Measurements from ENCODE around the gene PARD3B.

Gene PARD3B

GRCh38 chr2:204772546-204772945 is 227.3 kb downstream of the PARD3B start:
- Mint-ChIP-seq H3K27me3 (no peaks in the 10 kb centered on the region), H3K36me3 (ENCODE audit: low read depth) (no peaks in the 10 kb centered on the region), H3K9me3 (peaks cover 9% of the 10 kb centered on the region), H3K27ac (no peak overlapping the region), H3K4me1 (ENCODE audit: low read depth) (peaks cover 6% of the 10 kb centered on the region), H3K4me3 (no peak overlapping the region)
- intact Hi-C loops (cut with micrococcal nuclease) = no loop called here

- no peak overlapping the region for H3K4me3 Mint-ChIP-seq
- H3K27me3 Mint-ChIP-seq = no peaks in the 10 kb centered on the region
- no peak overlapping the region for H3K27ac Mint-ChIP-seq
- intact Hi-C loops (cut with micrococcal nuclease) = no loop called here
- H3K9me3 Mint-ChIP-seq = peaks cover 24% of the 10 kb centered on the region
- H3K36me3 Mint-ChIP-seq (ENCODE audit: low read depth) = no peaks in the 10 kb centered on the region
- peaks cover 6% of the 10 kb centered on the region for H3K4me1 Mint-ChIP-seq (ENCODE audit: low read depth)
Measured at GRCh38 chr2:204775766-204776165, 230.5 kb downstream of the PARD3B start.

- Mint-ChIP-seq H3K27ac (no peak overlapping the region), H3K36me3 (ENCODE audit: low read depth) (no peaks in the 10 kb centered on the region), H3K4me3 (no peak overlapping the region), H3K27me3 (no peaks in the 10 kb centered on the region), H3K4me1 (ENCODE audit: low read depth) (peaks cover 6% of the 10 kb centered on the region), H3K9me3 (peaks cover 24% of the 10 kb centered on the region)
- intact Hi-C loops (cut with micrococcal nuclease) = no loop called here
Measured at GRCh38 chr2:204776781-204777559, 231.7 kb downstream of the PARD3B start.

- H3K27me3 Mint-ChIP-seq = no peaks in the 10 kb centered on the region
- H3K9me3 Mint-ChIP-seq = peaks cover 14% of the 10 kb centered on the region
- no peak overlapping the region for H3K4me3 Mint-ChIP-seq
Measured at GRCh38 chr2:204779771-204780170, 234.5 kb downstream of the PARD3B start.

GRCh38 chr2:204781941-204782340 is 236.7 kb downstream of the PARD3B start:
- H3K4me3 Mint-ChIP-seq = no peak overlapping the region
- H3K27ac Mint-ChIP-seq = no peak overlapping the region
- intact Hi-C loops (cut with micrococcal nuclease) = no loop called here
- no peaks in the 10 kb centered on the region for H3K36me3 Mint-ChIP-seq (ENCODE audit: low read depth)
- no peaks in the 10 kb centered on the region for H3K27me3 Mint-ChIP-seq
- H3K4me1 Mint-ChIP-seq (ENCODE audit: low read depth) = peaks cover under 1% of the 10 kb centered on the region
- H3K9me3 Mint-ChIP-seq = peaks cover 23% of the 10 kb centered on the region

More at GRCh38 chr2:204779771-204780170, 234.5 kb downstream of the PARD3B start:
- no peak overlapping the region for H3K27ac Mint-ChIP-seq
- intact Hi-C loops (cut with micrococcal nuclease) = no loop called here
- no peaks in the 10 kb centered on the region for H3K36me3 Mint-ChIP-seq (ENCODE audit: low read depth)
- peaks cover 6% of the 10 kb centered on the region for H3K4me1 Mint-ChIP-seq (ENCODE audit: low read depth)

GRCh38 chr2:204790076-204790475 is 244.8 kb downstream of the PARD3B start:
- intact Hi-C loops (cut with micrococcal nuclease) = no loop called here
- Mint-ChIP-seq H3K27ac (no peak overlapping the region), H3K4me3 (no peak overlapping the region), H3K4me1 (ENCODE audit: low read depth) (no peaks in the 10 kb centered on the region), H3K36me3 (ENCODE audit: low read depth) (no peaks in the 10 kb centered on the region), H3K27me3 (no peaks in the 10 kb centered on the region), H3K9me3 (peaks cover 6% of the 10 kb centered on the region)

- intact Hi-C loops (cut with micrococcal nuclease) = no loop called here
- Mint-ChIP-seq H3K9me3 (no peaks in the 10 kb centered on the region), H3K27ac (no peak overlapping the region), H3K4me1 (ENCODE audit: low read depth) (no peaks in the 10 kb centered on the region), H3K36me3 (ENCODE audit: low read depth) (no peaks in the 10 kb centered on the region), H3K4me3 (no peak overlapping the region), H3K27me3 (no peaks in the 10 kb centered on the region)
Measured at GRCh38 chr2:204791230-204791629, 246.0 kb downstream of the PARD3B start.

GRCh38 chr2:204794624-204795023 is 249.3 kb downstream of the PARD3B start:
- Mint-ChIP-seq H3K9me3 (no peaks in the 10 kb centered on the region), H3K27me3 (no peaks in the 10 kb centered on the region), H3K27ac (no peak overlapping the region), H3K4me1 (ENCODE audit: low read depth) (no peaks in the 10 kb centered on the region), H3K36me3 (ENCODE audit: low read depth) (no peaks in the 10 kb centered on the region), H3K4me3 (no peak overlapping the region)
- intact Hi-C loops (cut with micrococcal nuclease) = no loop called here

- no peaks in the 10 kb centered on the region for H3K9me3 Mint-ChIP-seq
- intact Hi-C loops (cut with micrococcal nuclease) = no loop called here
Measured at GRCh38 chr2:204795156-204795555, 249.9 kb downstream of the PARD3B start.

GRCh38 chr2:204796581-204796980 is 251.3 kb downstream of the PARD3B start:
- intact Hi-C loops (cut with micrococcal nuclease) = no loop called here
- Mint-ChIP-seq H3K27ac (no peak overlapping the region), H3K36me3 (ENCODE audit: low read depth) (no peaks in the 10 kb centered on the region), H3K27me3 (no peaks in the 10 kb centered on the region), H3K4me3 (no peak overlapping the region), H3K9me3 (no peaks in the 10 kb centered on the region), H3K4me1 (ENCODE audit: low read depth) (no peaks in the 10 kb centered on the region)

More at GRCh38 chr2:204795156-204795555, 249.9 kb downstream of the PARD3B start:
- no peak overlapping the region for H3K4me3 Mint-ChIP-seq
- no peaks in the 10 kb centered on the region for H3K27me3 Mint-ChIP-seq
- no peaks in the 10 kb centered on the region for H3K4me1 Mint-ChIP-seq (ENCODE audit: low read depth)
- no peak overlapping the region for H3K27ac Mint-ChIP-seq
- H3K36me3 Mint-ChIP-seq (ENCODE audit: low read depth) = no peaks in the 10 kb centered on the region

- no peaks in the 10 kb centered on the region for H3K4me1 Mint-ChIP-seq (ENCODE audit: low read depth)
- no peak overlapping the region for H3K27ac Mint-ChIP-seq
- H3K36me3 Mint-ChIP-seq (ENCODE audit: low read depth) = no peaks in the 10 kb centered on the region
- H3K4me3 Mint-ChIP-seq = no peak overlapping the region
- intact Hi-C loops (cut with micrococcal nuclease) = no loop called here
- H3K27me3 Mint-ChIP-seq = no peaks in the 10 kb centered on the region
- H3K9me3 Mint-ChIP-seq = no peaks in the 10 kb centered on the region
Measured at GRCh38 chr2:204799791-204800190, 254.5 kb downstream of the PARD3B start.

- H3K27me3 Mint-ChIP-seq = no peaks in the 10 kb centered on the region
- intact Hi-C loops (cut with micrococcal nuclease) = no loop called here
- no peak overlapping the region for H3K4me3 Mint-ChIP-seq
- H3K9me3 Mint-ChIP-seq = peaks cover 61% of the 10 kb centered on the region
- H3K4me1 Mint-ChIP-seq (ENCODE audit: low read depth) = no peaks in the 10 kb centered on the region
- no peak overlapping the region for H3K27ac Mint-ChIP-seq
- no peaks in the 10 kb centered on the region for H3K36me3 Mint-ChIP-seq (ENCODE audit: low read depth)
Measured at GRCh38 chr2:204808494-204808893, 263.2 kb downstream of the PARD3B start.

GRCh38 chr2:204824751-204825453 is 279.6 kb downstream of the PARD3B start:
- H3K27me3 Mint-ChIP-seq = no peaks in the 10 kb centered on the region
- intact Hi-C loops (cut with micrococcal nuclease) = no loop called here

GRCh38 chr2:204825681-204826080 is 280.4 kb downstream of the PARD3B start:
- Mint-ChIP-seq H3K27me3 (no peaks in the 10 kb centered on the region), H3K9me3 (peaks cover 14% of the 10 kb centered on the region), H3K27ac (no peak overlapping the region), H3K4me3 (no peak overlapping the region), H3K36me3 (ENCODE audit: low read depth) (no peaks in the 10 kb centered on the region), H3K4me1 (ENCODE audit: low read depth) (peaks cover 23% of the 10 kb centered on the region)
- intact Hi-C loops (cut with micrococcal nuclease) = no loop called here

More at GRCh38 chr2:204824751-204825453, 279.6 kb downstream of the PARD3B start:
- Mint-ChIP-seq H3K9me3 (peaks cover 10% of the 10 kb centered on the region), H3K4me3 (no peak overlapping the region), H3K36me3 (ENCODE audit: low read depth) (no peaks in the 10 kb centered on the region), H3K4me1 (ENCODE audit: low read depth) (peaks cover 23% of the 10 kb centered on the region), H3K27ac (no peak overlapping the region)
